CD8-positive, alpha-beta memory T cell (primary cell): ENCODE measurements around the gene LRRC26. TPM values are rescaled to one million over a fixed set of nuclear protein-coding genes. Genes with fewer than 3 reads are reported as not detected.

ENCODE experiments used
- CTCF ChIA-PET: fragments of 350-600 bp; sonication (Branson Sonifier 250); formaldehyde crosslinking; loops from one replicate; lab custom pipeline; 2021; ENCODE audit warnings: antibody characterized with exemption; lab: Charles Lee
- POLR2A ChIA-PET: fragments of 350-600 bp; sonication (Branson Sonifier 250); formaldehyde crosslinking; loops from one replicate; lab custom pipeline; 2021; ENCODE audit warnings: antibody characterized with exemption; lab: Charles Lee
- DNase-seq, 5 donors: peaks; one replicate each; pipeline versions ENCODE4 v3.0.0 to v3.0.0-alpha.2; 2020 to 2022; ENCODE audit warnings: mixed read lengths in 1 of 5
- H3K27ac ChIP-seq: one replicate; pipeline ENCODE4 v1.7.0; 2013; ENCODE audit warnings: low read depth, mild to moderate bottlenecking, low read length, moderate library complexity
- H3K27me3 ChIP-seq: 2 replicates; pipeline ENCODE4 v1.7.0; 2013; ENCODE audit warnings: low read length, mild to moderate bottlenecking; ENCODE audit not compliant: insufficient read depth, poor library complexity, severe bottlenecking
- H3K36me3 ChIP-seq: 2 replicates; pipeline ENCODE4 v1.7.0; 2013; ENCODE audit warnings: mild to moderate bottlenecking, low read length, moderate library complexity; ENCODE audit not compliant: insufficient read depth
- H3K4me1 ChIP-seq: 2 replicates; pipeline ENCODE4 v1.7.0; 2013; ENCODE audit warnings: mild to moderate bottlenecking, low read length, moderate library complexity; ENCODE audit not compliant: insufficient read depth
- H3K4me3 ChIP-seq: 2 replicates; pipeline ENCODE4 v1.7.0; 2013; ENCODE audit warnings: mild to moderate bottlenecking, low read length
- H3K9me3 ChIP-seq: 2 replicates; pipeline ENCODE4 v1.7.0; 2013; ENCODE audit warnings: mild to moderate bottlenecking, low read length
- H3K27ac Mint-ChIP-seq, 8 donors: one replicate each; pipeline ENCODE4 v1.8.0; 2020 to 2021; ENCODE audit warnings: mixed read lengths in 8 of 8, mild to moderate bottlenecking in 6 of 8, inconsistent platforms in 3 of 8, moderate library complexity in 3 of 8
- H3K27me3 Mint-ChIP-seq, 2 donors: one replicate each; pipeline ENCODE4 v1.8.0; 2020 to 2021; ENCODE audit warnings: mixed read lengths in 2 of 2, mild to moderate bottlenecking in 1 of 2, moderate library complexity in 1 of 2
- H3K36me3 Mint-ChIP-seq, 3 donors: one replicate each; pipeline ENCODE4 v1.8.0; 2020 to 2021; ENCODE audit warnings: mixed read lengths in 3 of 3, inconsistent platforms in 1 of 3, mild to moderate bottlenecking in 1 of 3
- H3K4me1 Mint-ChIP-seq, 3 donors: one replicate each; pipeline ENCODE4 v1.8.0; 2020 to 2021; ENCODE audit warnings: mixed read lengths in 3 of 3, inconsistent platforms in 1 of 3, mild to moderate bottlenecking in 1 of 3
- H3K4me3 Mint-ChIP-seq, 7 donors: one replicate each; pipeline ENCODE4 v1.8.0; 2020 to 2021; ENCODE audit warnings: mixed read lengths in 7 of 7, mild to moderate bottlenecking in 6 of 7, moderate library complexity in 4 of 7, inconsistent platforms in 2 of 7
- H3K9me3 Mint-ChIP-seq, 5 donors: one replicate each; pipeline ENCODE4 v1.8.0; 2020 to 2022; ENCODE audit warnings: mixed read lengths in 5 of 5, mild to moderate bottlenecking in 3 of 5, moderate library complexity in 2 of 5, inconsistent platforms in 1 of 5
- polyA plus RNA-seq: library from polyadenylated mRNA; unstranded; fragments of 300-500 nt; fragmentation: Illumina TruSeq; gene quantifications from one replicate; pipeline ENCODE4 v1.2.3, GENCODE V29; 2021
- total RNA-seq, 2 experiments: library from RNA; stranded (reverse); gene quantifications; one replicate each; pipeline ENCODE4 v1.2.3, GENCODE V29; 2021

LRRC26 gene
- total and polyA plus RNA-seq, 3 experiments from 2014 or later, result not detected

GRCh38 chr9:137214620-137215019 is 44.8 kb upstream of the LRRC26 start:
- H3K9me3 ChIP-seq, result no peaks in the 10 kb centered on the region
- H3K4me3 ChIP-seq, result no peak overlapping the region
- H3K27ac Mint-ChIP-seq, result peak overlapping the region in 1 of 8 donors; percentile 47
- DNase-seq, result no peak
- no peak overlapping the region for H3K4me3 Mint-ChIP-seq
- no peaks in the 10 kb centered on the region for H3K36me3 ChIP-seq
- H3K27ac ChIP-seq, result no peak overlapping the region
- POLR2A ChIA-PET, result no interaction called here
- H3K9me3 Mint-ChIP-seq, result peaks cover 0 to 1% (median 0%) of the 10 kb centered on the region in 5 donors
- no peaks in the 10 kb centered on the region for H3K4me1 Mint-ChIP-seq
- H3K4me1 ChIP-seq, result no peaks in the 10 kb centered on the region
- no peaks in the 10 kb centered on the region for H3K27me3 ChIP-seq
- CTCF ChIA-PET, result interaction anchor here (1.0 kb wide), 1 partner anchor 99 kb away, joined by 4 read pairs; no protein-coding TSS in a partner anchor
- H3K36me3 Mint-ChIP-seq, result peaks cover 0 to 10% (median 0%) of the 10 kb centered on the region in 3 donors
- no peaks in the 10 kb centered on the region for H3K27me3 Mint-ChIP-seq

GRCh38 chr9:137213160-137214060 is 43.6 kb upstream of the LRRC26 start:
- no peak overlapping the region for H3K27ac Mint-ChIP-seq
- Histone ChIP-seq H3K9me3 (no peaks in the 10 kb centered on the region), H3K36me3 (no peaks in the 10 kb centered on the region), H3K4me1 (no peaks in the 10 kb centered on the region), H3K27ac (no peak overlapping the region), H3K27me3 (no peaks in the 10 kb centered on the region), H3K4me3 (no peak overlapping the region)
- ChIA-PET POLR2A (no interaction called here), CTCF (no interaction called here)
- no peaks in the 10 kb centered on the region for H3K9me3 Mint-ChIP-seq
- no peak overlapping the region for H3K4me3 Mint-ChIP-seq
- peaks cover 0 to 16% (median 0%) of the 10 kb centered on the region in 3 donors for H3K36me3 Mint-ChIP-seq
- no peaks in the 10 kb centered on the region for H3K27me3 Mint-ChIP-seq
- H3K4me1 Mint-ChIP-seq, result peaks cover 0 to 2% (median 0%) of the 10 kb centered on the region in 3 donors
- no peak for DNase-seq

DNA sequence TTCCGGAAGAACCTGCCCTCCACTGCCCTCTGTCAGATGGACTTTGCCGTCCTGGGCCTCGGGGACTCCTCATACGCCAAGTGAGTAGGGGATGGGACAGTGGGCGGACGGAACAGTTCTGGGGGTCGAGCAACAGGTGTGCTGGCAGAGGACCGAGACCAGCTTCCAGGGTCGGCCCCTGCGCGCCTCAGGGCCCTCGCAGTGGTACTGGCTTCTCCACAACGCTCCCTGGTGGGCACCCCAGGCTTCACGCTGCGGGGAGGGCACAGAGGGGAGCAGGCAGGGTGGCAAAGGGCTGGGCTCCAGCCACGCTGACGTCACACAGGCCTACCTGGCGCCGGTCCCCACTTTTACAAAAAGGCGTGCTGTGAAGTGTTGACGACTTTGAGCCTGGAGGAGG is 42.7 kb upstream of the LRRC26 start:
- no peak overlapping the region for H3K4me3 Mint-ChIP-seq
- no peaks in the 10 kb centered on the region for H3K9me3 Mint-ChIP-seq
- H3K4me1 Mint-ChIP-seq, result peaks cover 2 to 3% (median 2%) of the 10 kb centered on the region in 3 donors
- H3K27me3 Mint-ChIP-seq, result no peaks in the 10 kb centered on the region
- no peaks in the 10 kb centered on the region for H3K4me1 ChIP-seq
- no peak overlapping the region for H3K27ac ChIP-seq
- POLR2A ChIA-PET, result no interaction called here
- H3K27me3 ChIP-seq, result no peaks in the 10 kb centered on the region
- H3K36me3 ChIP-seq, result no peaks in the 10 kb centered on the region
- no peak overlapping the region for H3K4me3 ChIP-seq
- CTCF ChIA-PET, result no interaction called here
- H3K36me3 Mint-ChIP-seq, result peaks cover 0 to 18% (median under 1%) of the 10 kb centered on the region in 3 donors
- DNase-seq, result no peak
- H3K27ac Mint-ChIP-seq, result no peak overlapping the region
- no peaks in the 10 kb centered on the region for H3K9me3 ChIP-seq

DNA sequence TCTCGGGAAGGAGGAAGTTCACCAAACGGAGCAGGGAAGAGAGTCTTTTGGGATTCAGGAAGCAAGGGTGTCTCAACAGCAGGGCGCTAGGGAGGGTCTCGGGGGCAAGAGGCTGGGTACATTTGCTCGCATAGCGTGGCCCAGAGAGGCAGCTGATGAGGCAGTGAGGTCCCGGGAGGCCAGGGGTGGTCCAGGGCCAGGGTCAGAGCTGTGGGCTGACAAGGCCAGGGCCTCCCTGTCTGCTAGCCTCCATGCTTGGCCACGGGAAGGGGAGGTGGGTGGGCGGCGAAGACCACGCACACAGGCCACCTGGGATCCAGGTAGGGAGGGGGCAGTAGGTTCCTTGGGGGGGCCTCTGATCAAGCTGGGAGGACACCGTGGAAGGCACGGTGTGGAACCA is 41.7 kb upstream of the LRRC26 start:
- POLR2A ChIA-PET, result no interaction called here
- Histone ChIP-seq H3K4me3 (no peak overlapping the region), H3K27ac (no peak overlapping the region), H3K36me3 (peaks cover 5% of the 10 kb centered on the region), H3K27me3 (no peaks in the 10 kb centered on the region), H3K4me1 (peaks cover 7% of the 10 kb centered on the region), H3K9me3 (no peaks in the 10 kb centered on the region)
- Mint-ChIP-seq H3K27me3 (peaks cover 0 to 1% of the 10 kb centered on the region in 2 donors), H3K36me3 (peaks cover 0 to 25% (median 7%) of the 10 kb centered on the region in 3 donors), H3K9me3 (no peaks in the 10 kb centered on the region), H3K4me1 (peaks cover 12 to 13% (median 12%) of the 10 kb centered on the region in 3 donors), H3K4me3 (peak overlapping the region in 1 of 7 donors; percentile 30), H3K27ac (peak overlapping the region in 1 of 8 donors; percentile 83)
- DNase-seq, result no peak
- CTCF ChIA-PET, result no interaction called here

- peaks cover 34% of the 10 kb centered on the region for H3K4me1 ChIP-seq
- peaks cover 5% of the 10 kb centered on the region for H3K36me3 ChIP-seq
- Mint-ChIP-seq H3K4me3 (peak overlapping the region; percentile 79 to 96 (median 90)), H3K27ac (peak overlapping the region; percentile 85 to 96 (median 92)), H3K9me3 (no peaks in the 10 kb centered on the region), H3K4me1 (peaks cover 34 to 47% (median 38%) of the 10 kb centered on the region in 3 donors), H3K36me3 (peaks cover 0 to 21% (median 7%) of the 10 kb centered on the region in 3 donors), H3K27me3 (peaks cover 0 to 1% of the 10 kb centered on the region in 2 donors)
- H3K4me3 ChIP-seq, result peak overlapping the region; percentile 97
- CTCF ChIA-PET, result interaction anchor here (1.2 to 1.4 kb wide), 2 partner anchors 20 to 30 kb away, joined by 3 to 4 read pairs; partner anchors contain the start of gene RNF224
- POLR2A ChIA-PET, result interaction anchor here (1.1 to 2.0 kb wide), 2 partner anchors 17 to 77 kb away, joined by 3 to 7 read pairs; no protein-coding TSS in a partner anchor
- H3K9me3 ChIP-seq, result no peaks in the 10 kb centered on the region
- DNase-seq, result no peak
- no peaks in the 10 kb centered on the region for H3K27me3 ChIP-seq
- peak overlapping the region; percentile 7 for H3K27ac ChIP-seq
Measured at GRCh38 chr9:137206602-137207001, 36.8 kb upstream of the LRRC26 start.

- peak within 1 kb of the TSS; percentile 85 for H3K27ac ChIP-seq
- H3K9me3 ChIP-seq, result no peaks in the 10 kb centered on the region
- H3K27me3 ChIP-seq, result no peaks in the 10 kb centered on the region
- peaks cover 40% of the 10 kb centered on the region for H3K4me1 ChIP-seq
- DNase-seq, result peak; percentile 87 to 95 (median 92)
- H3K4me3 ChIP-seq, result peak within 1 kb of the TSS; percentile 97
- Mint-ChIP-seq H3K4me1 (peaks cover 38 to 54% (median 41%) of the 10 kb centered on the region in 3 donors), H3K27ac (peak within 1 kb of the TSS; percentile 88 to 96 (median 95)), H3K27me3 (peaks cover 0 to 1% of the 10 kb centered on the region in 2 donors), H3K4me3 (peak within 1 kb of the TSS; percentile 89 to 96 (median 91)), H3K9me3 (no peaks in the 10 kb centered on the region), H3K36me3 (peaks cover 0 to 21% (median 7%) of the 10 kb centered on the region in 3 donors)
- CTCF ChIA-PET, result interaction anchor here (1.1 to 1.9 kb wide), 3 partner anchors 16 to 159 kb away, joined by 3 to 6 read pairs (median 3); partner anchors contain the start of gene SSNA1
- peaks cover 5% of the 10 kb centered on the region for H3K36me3 ChIP-seq
- POLR2A ChIA-PET, result interaction anchor here (0.9 to 2.8 kb wide), 5 partner anchors 16 to 110 kb away, joined by 3 to 11 read pairs (median 3); partner anchors contain the start of gene TUBB4B
Measured at GRCh38 chr9:137205126-137206069, 35.5 kb upstream of the LRRC26 start, which contains the start of the genes NDOR1 and TMEM203. TSS of gene NDOR1 (plus strand) at chr9:137205700. CDS start at chr9:137205778, 78 bp downstream. TSS of gene TMEM203 (minus strand) at chr9:137205648. CDS start at chr9:137205414, 234 bp downstream.

DNA sequence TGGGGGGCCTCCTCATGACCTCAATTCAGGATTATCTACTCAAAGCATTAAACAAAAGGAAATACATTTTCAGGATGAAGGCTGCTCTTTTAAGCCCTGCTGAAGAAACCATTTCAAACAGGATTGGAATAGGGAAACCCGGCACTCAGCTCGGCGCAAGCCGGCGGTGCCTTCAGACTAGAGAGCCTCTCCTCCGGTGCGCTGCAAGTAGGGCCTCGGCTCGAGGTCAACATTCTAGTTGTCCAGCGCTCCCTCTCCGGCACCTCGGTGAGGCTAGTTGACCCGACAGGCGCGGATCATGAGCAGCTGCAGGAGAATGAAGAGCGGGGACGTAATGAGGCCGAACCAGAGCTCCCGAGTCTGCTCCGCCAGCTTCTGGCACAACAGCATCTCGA is 34.9 kb upstream of the LRRC26 start:
- Histone ChIP-seq H3K4me3 (peak overlapping the region; percentile 97), H3K27ac (peak overlapping the region; percentile 85), H3K27me3 (no peaks in the 10 kb centered on the region), H3K36me3 (peaks cover 5% of the 10 kb centered on the region), H3K9me3 (no peaks in the 10 kb centered on the region), H3K4me1 (peaks cover 40% of the 10 kb centered on the region)
- H3K9me3 Mint-ChIP-seq, result no peaks in the 10 kb centered on the region
- POLR2A ChIA-PET, result interaction anchor here (0.9 to 2.8 kb wide), 4 partner anchors 15 to 109 kb away, joined by 3 to 11 read pairs (median 4); partner anchors contain the start of gene TUBB4B
- peak overlapping the region; percentile 89 to 96 (median 91) for H3K4me3 Mint-ChIP-seq
- H3K27ac Mint-ChIP-seq, result peak overlapping the region; percentile 68 to 96 (median 94)
- DNase-seq, result no peak
- CTCF ChIA-PET, result interaction anchor here (1.1 to 1.9 kb wide), 3 partner anchors 16 to 158 kb away, joined by 3 to 6 read pairs (median 3); partner anchors contain the start of gene SSNA1
- peaks cover 38 to 54% (median 41%) of the 10 kb centered on the region in 3 donors for H3K4me1 Mint-ChIP-seq
- peaks cover 0 to 1% of the 10 kb centered on the region in 2 donors for H3K27me3 Mint-ChIP-seq
- H3K36me3 Mint-ChIP-seq, result peaks cover 0 to 19% (median 7%) of the 10 kb centered on the region in 3 donors
